Nucleus accumbens (tissue), 56 donors: Measurements from ENCODE around the gene C16orf54.
"Not testable (repeated sequence)": the region's sequence is repeated elsewhere in the genome, so short reads cannot be mapped to it uniquely, and the experiment has no call there.

Experiments used
- DNase-seq, 56 donors: peaks; one replicate each; lab custom pipeline; 2025; lab: John Stamatoyannopoulos, UW

Gene C16orf54

DNA sequence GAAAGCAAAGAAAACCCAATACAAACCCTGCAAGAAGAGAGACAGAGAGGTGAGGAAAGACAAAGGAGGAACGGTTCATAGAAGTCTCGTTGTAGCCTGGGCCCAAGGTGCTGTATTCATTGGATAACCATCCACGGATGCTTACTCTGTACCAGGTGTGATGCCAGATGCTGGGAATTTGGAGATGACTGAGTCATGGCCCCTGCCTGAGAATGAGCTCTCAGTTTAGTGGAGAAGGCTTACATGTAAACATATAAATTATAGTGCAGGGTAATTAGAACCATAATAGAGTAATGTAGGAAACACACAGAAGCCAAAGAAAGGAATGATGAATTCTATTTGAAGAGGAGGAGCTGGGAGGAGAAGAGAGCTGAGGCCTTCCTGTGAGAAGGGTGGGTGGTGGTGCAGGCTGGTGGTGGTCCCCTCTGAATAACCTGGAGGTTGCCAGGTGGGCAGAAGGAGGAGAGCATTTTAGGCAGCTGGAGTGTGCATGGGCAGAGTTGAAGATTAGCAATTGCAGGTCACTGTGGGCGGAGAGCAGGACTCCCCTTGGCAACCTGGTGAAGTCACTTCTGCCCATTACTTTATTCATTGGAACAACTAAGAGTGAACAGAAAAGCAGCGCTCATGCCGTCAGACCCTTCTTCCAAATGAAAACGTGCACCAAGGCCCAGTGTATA lies 24.6 kb upstream of the C16orf54 start:
- no peak for DNase-seq

DNA sequence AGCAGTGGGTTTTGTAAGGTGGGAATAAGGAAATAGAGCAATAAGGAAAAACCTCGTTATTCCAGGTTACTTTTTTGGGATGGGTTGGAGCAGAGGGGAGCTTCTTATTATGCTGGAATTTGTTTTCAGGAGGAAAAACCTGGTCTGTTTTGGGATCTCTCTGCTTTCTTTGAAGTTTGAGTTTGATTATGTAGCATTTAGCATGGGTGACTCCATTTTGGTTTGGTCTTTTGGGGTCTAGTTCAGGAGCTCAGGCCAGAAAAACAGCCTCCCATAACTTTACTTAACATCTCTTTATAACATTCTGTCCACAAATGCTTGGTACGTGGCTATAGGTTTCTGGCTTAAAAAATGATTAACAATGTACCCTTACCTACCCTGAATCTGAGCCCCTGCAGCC lies 23.7 kb upstream of the C16orf54 start:
- no peak for DNase-seq

DNA sequence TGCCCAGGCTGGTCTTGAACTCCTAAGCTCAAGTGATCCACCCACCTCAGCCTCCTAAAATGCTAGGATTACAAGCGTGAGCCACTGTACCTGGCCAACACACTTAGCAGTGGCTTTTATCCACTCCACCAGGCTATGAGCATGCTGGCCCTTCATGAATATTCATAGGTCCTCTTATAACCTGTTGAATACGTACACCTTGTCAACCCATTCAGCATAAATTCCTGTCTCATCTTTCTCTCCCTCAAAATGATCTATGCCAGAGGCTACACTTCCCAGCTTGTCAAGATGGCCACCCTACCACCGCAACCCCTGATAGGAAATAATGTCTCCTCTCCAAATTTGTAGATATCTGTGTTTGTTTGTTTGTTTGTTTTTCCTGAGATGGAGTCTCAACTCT lies 21.3 kb upstream of the C16orf54 start:
- no peak for DNase-seq

DNA sequence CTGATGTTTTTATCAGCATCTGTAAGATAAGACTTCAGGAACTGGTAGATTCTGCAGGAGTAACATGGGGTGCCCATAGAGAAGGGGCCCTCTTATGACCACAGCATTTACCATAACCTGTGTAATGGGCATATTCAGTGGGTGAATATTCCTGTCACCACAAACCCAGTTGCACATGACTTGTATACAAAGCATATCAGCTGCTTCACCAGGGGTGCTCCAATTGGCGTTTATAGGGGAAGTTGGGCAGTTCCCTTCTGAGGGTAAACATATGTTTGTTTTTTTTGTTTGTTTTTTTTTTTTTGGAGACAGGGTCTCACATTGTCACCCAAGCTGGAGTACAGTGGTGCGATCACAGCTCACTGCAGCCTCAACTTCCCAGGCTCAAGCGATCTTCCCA lies 20.8 kb upstream of the C16orf54 start:
- no peak for DNase-seq

- no peak for DNase-seq
Observed at GRCh38 chr16:29765167-29766032, 19.6 kb upstream of the C16orf54 start.

GRCh38 chr16:29763326-29763725 lies 17.5 kb upstream of the C16orf54 start:
- no peak for DNase-seq

GRCh38 chr16:29761882-29762281 lies 16.1 kb upstream of the C16orf54 start:
- DNase-seq: no peak

DNA sequence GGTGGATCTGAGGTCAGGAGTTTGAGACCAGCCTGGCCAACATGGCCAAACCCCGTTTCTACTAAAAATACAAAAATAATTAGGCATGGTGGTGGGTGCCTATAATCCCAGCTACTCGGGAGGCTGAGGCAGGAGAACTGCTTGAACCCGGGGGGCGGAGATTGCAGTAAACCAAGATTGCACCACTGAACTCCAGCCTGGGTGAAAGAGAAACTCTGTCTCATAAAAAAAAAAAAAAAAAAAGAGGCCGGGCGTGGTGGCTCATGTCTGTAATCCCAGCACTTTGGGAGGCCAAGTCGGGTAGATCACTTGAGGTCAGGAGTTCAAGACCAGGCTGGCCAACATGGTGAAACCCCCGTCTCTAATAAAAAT lies 15.5 kb upstream of the C16orf54 start:
- DNase-seq: not testable (repeated sequence)

DNA sequence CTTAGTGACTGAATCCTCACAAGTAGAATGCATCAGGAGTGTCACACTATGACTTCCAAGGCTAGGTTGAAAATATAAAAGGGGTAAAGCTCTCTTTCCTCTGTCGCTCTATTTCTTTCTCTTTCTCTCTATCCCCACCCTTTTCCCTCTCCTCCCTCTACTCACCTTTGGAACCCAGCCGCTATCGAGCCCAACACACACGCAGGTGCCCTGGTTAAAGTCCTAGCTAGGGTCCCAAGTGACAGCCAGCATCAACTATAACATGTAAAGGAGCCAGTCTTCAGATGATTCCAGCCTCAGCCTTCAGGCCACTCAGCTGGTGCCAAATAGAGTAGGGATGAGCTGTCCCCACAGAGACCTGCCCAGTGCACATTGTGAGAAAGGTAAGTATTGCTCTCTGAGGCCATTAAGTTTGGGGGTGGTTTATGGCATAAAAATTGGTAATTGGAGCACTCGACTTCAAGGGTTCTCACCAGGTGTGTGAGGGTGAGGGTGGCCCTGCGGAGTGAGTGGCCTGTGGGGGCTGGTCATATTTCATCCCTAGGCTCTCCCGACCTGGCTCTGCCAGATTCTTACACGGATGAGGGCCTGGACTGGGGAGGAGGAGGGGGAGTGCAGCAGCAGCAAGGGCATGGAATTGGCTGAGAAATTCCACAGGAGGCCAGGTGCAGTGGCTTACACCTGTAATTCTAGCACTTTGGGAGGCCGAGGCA lies 14.9 kb upstream of the C16orf54 start:
- no peak for DNase-seq

DNA sequence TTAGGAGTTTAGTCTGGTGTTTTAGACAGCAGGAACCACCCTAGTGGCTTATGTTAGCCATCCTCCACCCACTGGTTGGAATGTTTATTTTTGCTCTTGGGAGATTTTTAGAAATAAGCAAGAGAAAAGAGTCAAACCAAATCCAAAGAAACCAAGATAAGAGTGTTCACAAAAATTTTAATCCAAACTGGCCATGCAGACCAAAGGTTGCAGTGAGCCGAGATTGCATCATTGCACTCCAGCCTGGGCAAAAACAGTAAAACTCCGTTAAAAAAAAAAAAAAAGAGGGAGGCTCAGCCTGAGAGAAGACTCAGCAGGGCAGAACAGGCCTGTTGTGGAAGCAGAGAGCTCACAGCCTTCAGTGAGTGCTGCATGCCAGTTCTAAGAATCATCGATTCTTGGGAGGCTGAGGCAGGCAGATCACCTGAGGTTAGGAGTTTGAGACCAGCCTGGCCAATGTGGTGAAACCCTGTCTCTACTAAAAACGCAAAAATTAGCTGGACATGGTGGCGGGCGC lies 12.2 kb upstream of the C16orf54 start:
- DNase-seq: no peak

- not testable (repeated sequence) for DNase-seq
Observed at GRCh38 chr16:29757086-29757485, 11.3 kb upstream of the C16orf54 start.

DNA sequence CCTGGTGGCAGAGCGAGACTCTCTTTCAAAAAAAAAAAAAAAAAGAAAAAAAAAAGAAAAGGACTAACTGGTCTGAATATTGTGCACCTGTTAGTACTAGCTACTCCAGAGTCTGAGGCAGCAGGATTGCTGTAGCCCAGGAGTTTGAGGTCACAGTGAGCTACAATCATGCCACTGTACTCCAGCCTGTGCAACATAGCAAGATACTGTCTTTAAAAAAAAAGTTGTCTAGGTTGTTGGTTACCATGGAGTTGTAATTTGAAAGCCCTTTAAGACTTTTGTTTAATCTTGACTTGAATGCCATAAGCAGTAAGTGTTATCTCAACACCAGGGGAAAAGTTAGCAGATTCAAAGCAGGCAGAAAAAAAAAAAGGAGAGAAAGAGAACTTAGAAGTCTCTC lies 10.9 kb upstream of the C16orf54 start:
- DNase-seq: no peak

DNA sequence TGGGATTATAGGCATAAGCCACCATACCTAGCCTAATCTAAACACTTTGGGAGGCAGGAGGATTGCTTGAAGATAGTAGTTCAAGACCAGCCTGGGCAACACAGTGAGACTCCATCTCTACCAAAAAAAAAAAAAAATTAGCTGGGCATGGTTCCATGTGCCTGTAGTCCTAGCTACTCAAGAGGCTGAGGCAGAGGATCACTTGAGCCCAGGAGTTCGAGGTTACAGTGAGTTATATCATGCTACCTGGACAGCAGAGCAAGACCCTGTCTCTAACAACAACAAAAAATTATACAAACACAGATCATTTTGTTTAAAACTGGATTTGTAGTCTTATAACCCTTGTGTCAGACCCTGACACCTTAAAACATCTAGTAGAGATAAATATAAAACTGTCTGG lies 7.7 kb upstream of the C16orf54 start:
- DNase-seq: no peak

- not testable (repeated sequence) for DNase-seq
Observed at GRCh38 chr16:29748760-29749149, 3.0 kb upstream of the C16orf54 start.

- no peak for DNase-seq
Observed at GRCh38 chr16:29747947-29748759, 2.4 kb upstream of the C16orf54 start.

GRCh38 chr16:29746518-29746917 lies 728 bp upstream of the C16orf54 start:
- DNase-seq: not testable (repeated sequence)

- no peak for DNase-seq
Observed at GRCh38 chr16:29745121-29745852, 503 bp downstream of the C16orf54 start.

DNA sequence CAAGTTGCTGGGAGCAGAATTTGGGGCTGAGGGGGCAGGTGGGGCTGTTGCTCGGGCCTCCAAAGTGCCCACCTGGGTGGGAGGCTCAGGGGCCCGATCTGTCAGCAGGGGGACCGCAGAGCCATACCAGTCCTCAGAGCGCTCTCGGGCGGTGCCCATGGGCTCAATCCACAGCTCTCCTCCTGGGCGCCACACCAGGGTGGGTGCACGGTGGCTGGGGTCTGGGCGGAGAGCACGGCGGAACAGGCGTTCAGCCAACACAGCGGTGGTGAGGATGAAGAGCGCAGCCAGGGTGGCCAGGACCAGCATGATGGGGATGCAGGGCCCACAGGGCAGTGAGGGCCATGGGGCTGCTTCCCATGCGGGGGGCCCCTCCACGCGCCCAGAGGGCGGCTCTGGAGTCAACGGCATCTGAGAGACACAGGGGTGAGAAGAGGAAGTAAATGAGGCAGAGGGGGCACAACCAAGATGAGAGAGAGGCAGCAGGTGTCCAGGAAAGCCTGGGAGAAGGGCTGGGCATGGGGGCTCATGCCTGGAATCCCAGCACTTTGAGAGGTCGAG lies 1.2 kb downstream of the C16orf54 start:
- no peak for DNase-seq

DNA sequence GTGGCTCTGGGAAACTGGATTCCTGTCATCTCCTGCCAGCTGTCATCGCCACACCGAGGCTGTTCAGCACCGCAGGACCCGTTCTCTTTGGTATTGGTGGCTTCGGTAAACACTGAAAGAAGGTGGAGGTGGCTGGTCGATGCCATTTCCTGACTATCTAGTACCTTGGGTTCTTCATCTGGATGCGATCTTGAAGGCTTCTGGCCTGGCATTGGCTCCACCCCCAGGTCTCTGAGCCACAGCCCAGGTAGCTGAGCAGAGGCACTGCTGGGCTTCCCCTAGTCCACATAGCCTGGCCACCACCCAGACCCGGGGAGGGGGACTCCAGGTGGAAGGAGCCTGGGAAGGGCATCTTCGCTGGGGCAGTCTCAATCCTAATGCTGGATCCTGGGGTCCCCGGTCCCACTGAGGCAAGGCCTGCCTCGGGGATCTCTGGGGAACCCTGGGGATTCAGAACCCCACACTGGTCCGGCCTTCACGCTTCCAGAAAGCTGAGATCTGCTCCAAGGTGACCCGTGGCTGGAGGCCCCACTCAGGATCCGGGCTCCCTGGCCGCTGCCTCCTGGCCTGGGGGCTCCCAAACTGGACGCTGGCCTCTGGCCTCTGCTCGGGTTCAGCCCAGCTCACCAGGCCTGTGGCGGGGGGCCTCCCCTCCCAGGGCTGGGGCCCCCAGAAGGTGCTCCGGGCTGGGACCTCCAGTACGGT lies 1.8 kb downstream of the C16orf54 start:
- no peak for DNase-seq
